ENCODE data around the gene AP4M1.
A peak's percentile ranks its signal among the peaks of the same experiment; 100 is the strongest.
"Not testable (repeated sequence)": the region's sequence is repeated elsewhere in the genome, so short reads cannot be mapped to it uniquely, and the experiment has no call there.

Gene AP4M1

DNA sequence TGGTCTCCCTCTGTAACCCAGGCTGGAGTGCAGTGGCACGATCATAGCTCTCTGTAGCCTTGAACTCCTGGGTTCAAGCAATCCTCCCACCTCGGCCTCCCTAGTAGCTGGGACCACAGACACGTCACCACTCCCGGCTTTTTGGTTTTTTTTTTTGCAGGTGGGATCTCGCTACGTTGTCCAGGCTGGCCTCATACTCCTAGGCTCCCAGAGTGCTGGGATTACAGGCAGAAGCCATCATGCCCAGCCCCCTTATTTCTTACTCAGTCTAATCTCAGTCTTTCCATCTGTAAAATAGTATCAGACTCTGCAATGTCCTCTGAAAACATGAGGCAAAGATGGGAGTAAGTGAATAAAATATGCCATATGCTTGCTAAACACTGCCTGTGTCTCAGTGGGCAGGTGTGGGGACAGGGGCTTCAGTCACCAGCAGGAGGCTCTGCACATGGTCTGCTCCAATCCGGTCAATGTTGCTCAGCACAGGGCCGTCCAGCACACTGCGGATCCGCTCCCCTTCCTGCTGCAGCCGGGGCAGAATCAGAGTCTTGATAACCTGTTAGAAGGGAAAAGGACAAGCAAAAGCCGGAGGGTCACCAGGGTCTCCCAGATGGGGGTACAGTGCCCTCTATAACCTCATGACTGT, 8.2 kb downstream of the AP4M1 start:
- no peak for DNase-seq

DNA sequence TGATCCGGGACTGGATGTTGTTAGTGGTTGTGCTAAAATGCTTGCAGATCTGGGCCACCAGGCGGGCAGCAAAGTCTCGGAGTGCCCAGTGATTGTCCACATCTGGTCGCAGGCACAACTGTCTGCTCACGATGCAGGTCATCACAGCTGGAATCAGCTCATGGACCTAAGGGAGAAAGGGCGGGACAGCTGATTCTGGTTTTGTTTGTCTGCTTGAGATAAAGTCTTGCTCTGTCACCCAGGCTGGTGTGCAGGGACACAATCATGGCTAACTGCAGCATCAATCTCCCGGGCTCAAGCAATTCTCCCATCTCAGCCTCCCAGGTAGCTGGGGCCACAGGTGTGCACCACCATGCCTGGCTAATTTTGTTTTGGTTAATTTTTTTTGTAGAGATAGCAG, 9.7 kb downstream of the AP4M1 start:
- DNase-seq = no peak

DNA sequence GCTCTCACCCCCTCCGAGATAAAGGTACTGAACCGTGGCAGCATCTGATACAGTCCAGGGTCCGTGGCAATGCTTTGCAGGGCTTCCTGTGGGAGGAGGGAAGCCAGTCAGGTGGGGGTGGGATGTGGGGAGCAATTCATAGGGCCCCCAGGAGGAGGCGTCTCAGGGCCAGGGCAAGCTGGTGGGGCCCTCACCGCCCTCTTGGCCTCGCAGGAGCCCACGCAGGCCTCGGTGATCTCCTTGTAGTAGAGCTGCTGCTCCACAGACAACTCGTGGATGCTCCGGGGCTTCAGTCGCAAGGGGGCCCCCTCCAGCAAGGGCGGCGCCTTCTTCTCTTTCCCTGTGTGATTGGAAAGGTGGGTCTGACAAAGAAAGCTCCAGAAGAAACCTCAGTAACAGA, 10.5 kb downstream of the AP4M1 start:
- no peak for DNase-seq

DNA sequence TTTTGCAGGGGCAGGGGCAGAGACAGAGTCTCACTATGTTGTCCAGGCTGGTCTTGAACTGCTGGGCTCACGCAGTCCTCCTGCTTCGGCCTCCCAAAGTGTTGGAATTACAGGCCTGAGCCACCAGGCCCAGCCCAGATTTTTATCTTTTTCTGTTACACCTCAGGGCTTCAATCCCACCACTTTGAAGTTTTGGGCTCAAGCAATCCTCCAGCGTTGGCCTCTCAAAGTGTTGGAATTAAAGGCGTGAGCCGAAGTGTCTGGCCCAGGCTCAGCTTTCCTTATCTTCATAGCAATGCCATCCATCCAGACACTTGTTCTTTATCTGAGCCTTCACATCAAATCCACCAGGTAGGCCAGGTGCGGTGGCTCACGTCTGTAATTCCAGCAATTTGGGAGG, 13.6 kb downstream of the AP4M1 start:
- no peak for DNase-seq

DNA sequence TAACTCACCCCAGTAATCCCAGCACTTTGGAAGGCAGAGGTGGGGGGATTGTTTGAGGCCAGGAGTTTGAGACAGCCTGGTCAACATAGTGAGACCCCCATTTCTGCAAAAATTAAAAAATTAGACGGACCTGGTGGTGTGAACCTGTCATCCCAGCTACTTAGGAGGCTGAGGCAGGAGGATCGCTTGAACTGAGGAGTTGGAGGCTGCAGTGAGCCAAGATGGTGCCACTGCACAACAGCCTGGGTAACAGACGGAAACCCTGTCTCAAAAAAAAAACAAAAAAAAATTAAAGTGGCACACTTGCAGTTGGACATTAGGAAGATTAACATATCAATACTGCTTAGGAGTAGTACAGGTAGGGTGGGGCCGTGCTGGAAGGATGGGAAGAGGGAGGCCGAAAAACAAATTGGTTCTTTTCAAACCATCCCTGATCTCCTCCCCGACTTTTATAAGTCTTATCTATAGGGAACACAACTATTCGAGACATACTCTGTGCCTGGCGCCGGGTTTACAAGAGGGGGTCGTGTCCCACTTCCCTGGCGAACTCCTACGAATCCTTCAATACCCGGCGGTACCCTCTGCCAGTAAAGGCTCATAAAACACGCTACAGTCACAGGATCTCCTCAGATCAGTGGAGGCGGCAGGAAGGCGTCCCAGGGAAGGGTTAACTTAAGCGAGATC, 17.1 kb downstream of the AP4M1 start:
- no peak for DNase-seq

DNA sequence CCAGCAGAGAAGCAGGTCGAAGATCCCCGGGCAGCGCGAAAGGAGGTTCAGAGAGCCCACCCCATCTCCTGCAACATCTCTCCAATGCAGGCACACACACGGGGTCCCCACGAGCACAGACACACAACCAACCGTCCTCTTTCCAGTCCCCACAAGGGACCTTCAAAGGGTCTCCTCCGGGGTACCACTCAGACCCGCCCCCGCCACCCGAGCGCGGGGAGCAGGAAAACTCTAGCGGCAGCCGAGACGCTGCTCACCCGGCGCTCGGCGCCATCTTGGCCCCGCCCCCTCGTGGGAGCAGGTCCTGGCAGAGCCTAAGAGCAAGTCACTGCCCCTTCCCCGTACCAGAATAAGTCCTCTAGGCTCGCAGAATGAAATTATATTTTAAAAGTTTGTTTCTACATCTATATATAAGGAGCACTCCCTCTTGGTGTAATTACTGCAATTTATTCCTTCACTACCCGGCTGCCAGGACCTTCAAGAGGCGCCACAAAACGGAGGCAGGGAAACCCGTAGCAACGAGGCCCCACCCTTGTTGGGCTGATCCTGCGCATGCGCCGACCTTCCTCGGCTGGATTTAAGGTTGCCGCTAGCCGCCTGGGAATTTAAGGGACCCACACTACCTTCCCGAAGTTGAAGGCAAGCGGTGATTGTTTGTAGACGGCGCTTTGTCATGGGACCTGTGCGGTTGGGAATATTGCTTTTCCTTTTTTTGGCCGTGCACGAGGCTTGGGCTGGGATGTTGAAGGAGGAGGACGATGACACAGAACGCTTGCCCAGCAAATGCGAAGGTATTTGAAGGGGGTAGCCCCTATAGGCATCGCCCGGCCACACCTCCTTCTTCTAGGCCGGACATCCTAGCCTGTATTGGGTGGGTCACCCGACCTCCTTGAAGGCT, 17.9 kb downstream of the AP4M1 start, which contains the start of the genes CNPY4 and TAF6:
Gene CNPY4 (plus strand): TSS at position 563 of the 898 bp plus-strand sequence. CDS start 111 bp downstream, at position 674.
Gene TAF6 (minus strand): TSS at position 287 of the 898 bp plus-strand sequence. CDS start 5,149 bp downstream, outside the sequence.
- DNase-seq = peak; percentile 94

DNA sequence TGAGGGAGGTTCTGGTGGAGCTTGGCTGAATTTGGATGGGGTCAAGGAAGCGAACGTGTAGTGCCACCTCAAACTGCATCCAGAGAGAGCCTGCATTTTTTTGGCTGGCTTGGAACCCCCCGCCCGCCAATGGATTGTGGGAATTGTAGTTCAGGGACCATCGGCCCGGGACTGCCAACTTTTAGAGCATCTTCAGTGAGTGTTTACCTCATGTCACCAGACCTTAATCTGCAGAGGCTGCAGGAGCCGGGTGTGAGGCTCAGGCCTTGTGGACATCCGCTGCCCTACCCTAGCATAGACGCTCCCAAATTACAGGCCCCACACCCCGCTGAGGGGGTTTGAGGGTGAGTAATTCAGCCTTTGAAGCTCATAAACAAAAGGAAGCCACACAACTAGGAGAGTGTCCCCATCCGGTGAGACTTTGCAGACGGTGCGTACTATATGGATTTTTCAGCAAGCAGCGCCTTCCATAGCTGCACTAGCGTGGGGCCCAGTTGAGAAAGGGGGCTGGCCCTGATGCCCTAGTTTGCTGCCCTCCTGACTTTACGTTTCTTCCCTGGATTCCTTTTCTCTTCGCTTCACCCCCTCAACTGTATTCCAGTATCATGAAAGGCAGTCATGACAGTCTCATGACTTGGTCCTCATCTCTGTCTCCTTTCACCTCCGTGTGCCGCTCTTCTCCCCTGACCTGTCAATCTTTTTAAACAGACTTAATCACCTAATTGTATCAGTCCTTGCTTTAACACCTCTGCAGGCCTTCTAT, 18.7 kb downstream of the AP4M1 start:
- DNase-seq = peak; percentile 76

DNA sequence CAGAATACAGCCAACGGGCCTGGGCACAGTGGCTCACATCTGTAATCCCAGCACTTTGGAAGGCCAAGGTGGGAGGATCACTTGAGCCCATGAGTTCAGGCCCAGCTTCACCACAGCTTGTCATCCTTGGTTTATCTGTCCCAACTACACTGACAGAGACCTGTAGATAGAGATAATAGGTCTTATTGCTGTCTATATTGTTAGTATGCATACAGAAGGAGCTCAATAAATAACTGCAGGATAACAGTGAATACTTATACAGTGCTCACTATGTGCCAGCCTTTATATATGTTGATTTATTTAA, 19.2 kb downstream of the AP4M1 start:
- no peak for DNase-seq

DNA sequence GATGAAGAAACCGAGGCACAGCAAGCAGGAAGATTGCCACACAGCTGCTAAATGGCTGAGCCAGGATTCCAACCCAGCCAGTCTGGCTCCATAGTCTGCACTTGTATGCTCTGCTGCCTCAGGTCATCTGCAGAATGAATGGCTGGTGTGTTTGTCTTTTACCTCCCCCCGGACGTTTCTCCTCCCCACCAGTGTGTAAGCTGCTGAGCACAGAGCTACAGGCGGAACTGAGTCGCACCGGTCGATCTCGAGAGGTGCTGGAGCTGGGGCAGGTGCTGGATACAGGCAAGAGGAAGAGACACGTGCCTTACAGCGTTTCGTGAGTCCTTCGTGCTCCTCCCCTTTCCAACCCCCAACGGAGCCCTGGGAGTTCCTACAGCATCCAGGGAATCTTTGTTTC, 20.6 kb downstream of the AP4M1 start:
- DNase-seq = no peak

DNA sequence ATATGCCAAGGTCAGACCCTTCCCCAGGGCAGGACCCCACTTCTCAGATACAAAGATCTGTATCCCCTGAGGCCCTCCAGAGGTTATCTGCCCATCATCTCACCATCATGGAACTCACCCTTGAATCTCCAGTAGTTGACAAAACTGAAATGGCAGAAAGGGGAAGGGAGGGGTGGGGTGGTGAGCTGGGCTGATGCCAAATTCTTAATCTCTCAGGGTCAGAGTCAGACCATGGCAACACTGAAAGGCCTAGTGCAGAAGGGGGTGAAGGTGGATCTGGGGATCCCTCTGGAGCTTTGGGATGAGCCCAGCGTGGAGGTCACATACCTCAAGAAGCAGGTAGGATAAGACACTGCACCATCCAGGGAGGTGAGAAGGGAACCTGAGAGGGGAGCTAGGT, 21.1 kb downstream of the AP4M1 start:
- no peak for DNase-seq

DNA sequence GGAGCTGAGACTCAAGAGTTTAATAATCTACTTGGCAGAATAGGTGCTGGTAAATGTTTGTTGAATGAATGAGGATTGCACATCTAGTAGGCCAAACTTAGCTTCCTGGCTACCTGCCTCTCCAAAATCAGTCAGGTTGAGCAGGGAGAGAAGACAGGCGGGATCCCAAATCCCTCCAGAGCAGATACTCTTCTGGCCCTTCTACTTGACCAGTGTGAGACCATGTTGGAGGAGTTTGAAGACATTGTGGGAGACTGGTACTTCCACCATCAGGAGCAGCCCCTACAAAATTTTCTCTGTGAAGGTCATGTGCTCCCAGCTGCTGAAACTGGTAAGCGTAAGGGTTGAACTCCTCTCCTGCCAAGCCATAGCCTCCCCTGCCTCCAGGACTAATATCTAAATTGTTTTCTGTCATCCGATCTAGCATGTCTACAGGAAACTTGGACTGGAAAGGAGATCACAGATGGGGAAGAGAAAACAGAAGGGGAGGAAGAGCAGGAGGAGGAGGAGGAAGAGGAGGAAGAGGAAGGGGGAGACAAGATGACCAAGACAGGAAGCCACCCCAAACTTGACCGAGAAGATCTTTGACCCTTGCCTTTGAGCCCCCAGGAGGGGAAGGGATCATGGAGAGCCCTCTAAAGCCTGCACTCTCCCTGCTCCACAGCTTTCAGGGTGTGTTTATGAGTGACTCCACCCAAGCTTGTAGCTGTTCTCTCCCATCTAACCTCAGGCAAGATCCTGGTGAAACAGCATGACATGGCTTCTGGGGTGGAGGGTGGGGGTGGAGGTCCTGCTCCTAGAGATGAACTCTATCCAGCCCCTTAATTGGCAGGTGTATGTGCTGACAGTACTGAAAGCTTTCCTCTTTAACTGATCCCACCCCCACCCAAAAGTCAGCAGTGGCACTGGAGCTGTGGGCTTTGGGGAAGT, 23.1 kb downstream of the AP4M1 start:
- no peak for DNase-seq

DNA sequence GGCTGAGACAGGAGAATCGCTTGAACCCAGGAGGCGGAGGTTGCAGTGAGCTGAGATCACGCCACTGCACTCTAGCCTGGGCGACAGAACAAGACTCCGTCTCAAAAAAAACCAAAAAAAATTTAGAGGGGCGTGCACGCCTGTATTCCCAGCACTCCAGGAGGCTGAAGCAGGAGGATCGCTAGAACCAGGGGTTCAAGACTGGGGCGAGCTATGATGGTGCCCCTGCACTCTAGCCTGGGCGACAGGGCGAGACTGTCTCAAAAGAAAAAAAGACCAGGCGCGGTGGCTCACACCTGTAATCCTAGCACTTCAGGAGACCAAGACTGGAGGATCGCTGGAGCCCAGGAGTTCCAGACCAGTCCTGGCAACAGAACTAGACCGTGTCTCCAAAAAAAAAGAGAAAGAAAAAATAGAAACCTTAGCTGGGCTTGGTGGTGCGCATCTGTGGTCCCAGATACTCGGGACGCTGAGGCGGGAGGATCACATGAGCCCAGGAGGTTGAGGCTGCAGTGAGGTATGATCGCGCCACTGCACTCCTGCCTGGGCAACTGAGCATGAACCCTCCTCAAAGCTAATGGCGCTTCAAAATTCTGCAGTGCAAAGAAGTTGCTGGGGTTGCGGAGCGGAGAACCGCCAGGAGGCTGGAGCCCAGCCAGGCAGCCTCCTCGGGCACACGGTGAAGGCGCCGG, 24.9 kb downstream of the AP4M1 start:
- DNase-seq = no peak

DNA sequence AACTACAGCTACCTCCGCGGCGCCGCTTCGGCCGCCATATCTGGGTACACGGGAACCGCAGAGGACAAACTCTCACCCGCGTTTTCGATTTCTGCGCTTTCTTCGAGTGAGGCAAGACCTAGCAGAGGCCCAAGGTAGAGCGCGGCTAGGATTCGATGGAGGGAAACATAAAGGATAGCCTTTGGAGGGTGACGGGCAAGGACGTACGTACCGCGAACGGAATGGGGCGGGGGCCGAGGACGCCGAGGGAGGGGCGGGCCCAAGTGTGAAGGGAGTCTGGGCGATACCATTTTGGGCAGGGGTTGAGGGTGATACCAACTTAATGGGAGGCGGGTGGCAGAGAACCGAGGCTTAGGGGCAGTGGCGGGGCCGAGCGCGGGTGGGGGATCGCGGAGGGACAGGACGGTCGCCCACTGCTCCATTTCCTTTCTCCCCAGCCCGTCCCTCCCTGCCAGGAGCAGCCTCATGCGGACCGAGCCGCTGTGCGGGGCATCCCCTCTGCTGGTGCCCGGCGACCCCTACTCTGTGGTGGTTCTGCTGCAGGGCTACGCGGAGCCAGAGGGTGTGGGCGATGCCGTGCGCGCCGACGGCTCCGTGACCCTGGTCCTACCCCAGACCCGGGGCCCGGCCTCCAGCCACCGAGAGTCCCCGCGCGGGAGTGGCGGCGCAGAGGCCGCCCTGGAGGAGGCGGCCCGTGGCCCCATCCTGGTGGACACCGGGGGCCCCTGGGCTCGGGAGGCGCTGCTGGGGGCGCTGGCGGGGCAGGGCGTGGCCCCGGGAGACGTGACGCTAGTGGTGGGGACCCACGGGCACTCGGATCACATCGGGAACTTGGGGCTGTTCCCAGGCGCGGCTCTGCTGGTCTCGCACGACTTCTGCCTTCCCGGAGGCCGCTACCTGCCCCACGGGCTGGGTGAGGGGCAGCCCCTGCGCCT, 25.8 kb downstream of the AP4M1 start, which contains the start of gene MBLAC1:
Gene MBLAC1 (plus strand): TSS at position 37 of the 935 bp plus-strand sequence. CDS start 429 bp downstream, at position 466.
- peak; percentile 90 for DNase-seq

DNA sequence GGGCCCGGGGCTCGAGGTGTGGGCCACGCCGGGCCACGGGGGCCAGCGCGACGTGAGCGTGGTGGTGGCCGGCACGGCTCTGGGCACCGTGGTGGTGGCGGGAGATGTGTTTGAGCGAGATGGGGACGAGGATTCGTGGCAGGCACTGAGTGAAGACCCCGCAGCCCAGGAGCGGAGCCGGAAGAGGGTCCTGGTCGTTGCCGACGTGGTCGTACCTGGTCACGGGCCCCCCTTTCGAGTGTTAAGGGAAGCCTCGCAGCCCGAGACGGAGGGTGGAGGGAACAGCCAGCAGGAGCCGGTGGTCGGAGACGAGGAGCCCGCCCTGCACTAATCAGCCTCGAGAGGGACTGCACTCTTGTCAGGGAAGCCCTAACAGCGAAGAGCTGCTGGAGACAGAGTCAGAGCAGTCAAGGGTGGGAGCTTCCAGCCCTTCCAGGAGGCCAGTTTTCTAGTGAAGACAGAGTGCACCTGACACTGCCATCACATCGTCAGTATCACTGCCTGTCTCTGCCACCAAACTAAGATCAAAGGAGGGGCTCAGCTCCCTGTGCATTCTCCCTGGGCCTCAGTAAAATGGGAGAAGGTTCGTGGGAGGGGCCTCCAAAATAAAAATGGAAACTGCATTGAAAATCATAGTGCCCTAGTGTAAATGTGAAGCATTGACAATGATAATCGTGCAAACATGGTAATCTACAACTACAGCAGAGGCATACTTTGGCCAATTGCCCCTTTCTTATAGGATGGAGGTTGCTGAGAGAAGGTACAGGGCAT, 26.6 kb downstream of the AP4M1 start:
- no peak for DNase-seq

DNA sequence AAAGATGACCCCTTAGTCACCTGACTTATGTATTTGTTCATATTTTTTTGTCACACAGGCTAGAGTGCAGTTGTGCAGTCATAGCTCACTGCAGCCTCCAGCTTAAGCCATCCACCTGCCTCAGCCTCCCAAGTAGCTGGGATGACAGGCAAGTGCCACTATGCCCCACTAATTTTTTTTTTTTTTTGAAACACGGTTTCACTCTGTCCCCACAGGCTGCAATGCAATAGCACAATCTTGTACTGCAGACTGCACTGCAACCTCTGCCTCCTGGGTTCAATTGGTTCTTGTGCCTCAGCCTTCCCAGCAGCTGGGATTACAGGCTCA, 27.2 kb downstream of the AP4M1 start:
- no peak for DNase-seq

DNA sequence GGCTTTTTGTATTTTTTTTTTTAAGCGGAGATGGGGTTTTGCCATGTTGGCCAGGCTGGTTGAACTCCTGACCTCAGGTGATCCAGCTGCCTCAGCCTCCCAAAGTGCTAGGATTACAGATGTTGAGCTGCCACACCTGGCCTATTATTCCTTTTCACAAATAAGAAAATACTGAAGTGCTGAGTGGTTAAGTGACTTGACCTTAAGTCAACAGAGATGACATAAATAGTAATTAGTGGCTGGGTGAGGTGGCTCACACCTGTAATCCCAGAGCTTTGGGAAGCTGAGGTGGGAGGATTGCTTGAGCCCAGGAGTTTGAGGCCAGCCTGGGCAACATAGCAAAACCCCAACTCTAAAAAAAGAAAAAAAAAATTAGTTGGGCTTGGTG, 28.8 kb downstream of the AP4M1 start:
- DNase-seq = not testable (repeated sequence)

DNA sequence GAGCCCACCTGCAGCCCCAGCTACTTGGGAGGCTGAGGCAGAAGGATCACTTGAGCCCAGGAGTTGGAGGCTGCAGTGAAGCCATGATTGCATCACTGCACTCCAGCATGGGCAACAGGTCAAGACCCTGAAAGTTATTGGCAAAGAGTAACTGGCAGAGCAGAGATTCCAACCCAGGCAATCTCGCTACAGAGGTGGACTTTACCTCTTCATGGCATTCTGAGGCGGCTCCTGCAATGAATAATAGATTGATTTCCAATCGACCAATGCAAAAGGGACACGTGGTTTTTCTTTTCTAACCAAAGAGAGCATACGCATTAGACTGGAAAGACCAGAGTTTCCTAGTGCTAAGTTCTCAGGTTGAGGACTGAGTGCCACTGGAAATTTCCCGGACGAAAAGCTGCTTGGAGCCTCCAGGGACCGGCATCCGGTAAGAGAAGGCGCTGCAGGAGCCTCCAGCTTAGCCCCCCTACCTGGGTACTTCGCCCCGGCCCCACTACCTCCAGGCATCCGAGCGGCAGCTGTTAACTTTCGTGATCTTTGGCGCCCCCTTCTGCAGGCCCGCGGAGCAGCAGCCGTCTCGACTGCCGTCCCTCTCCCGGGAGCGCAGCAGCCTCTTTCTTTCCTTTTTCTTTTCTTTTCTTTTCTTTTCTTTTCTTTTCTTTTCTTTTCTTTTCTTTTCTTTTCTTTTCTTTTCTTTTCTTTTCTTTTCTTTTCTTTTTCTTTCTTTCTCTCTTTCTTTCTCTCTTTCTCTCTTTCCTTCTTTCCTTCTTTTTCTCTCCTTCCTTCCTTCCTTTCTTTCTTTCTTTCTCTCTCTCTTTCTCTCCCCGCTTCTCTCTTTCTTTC, 29.4 kb downstream of the AP4M1 start:
- peak; percentile 74 for DNase-seq

DNA sequence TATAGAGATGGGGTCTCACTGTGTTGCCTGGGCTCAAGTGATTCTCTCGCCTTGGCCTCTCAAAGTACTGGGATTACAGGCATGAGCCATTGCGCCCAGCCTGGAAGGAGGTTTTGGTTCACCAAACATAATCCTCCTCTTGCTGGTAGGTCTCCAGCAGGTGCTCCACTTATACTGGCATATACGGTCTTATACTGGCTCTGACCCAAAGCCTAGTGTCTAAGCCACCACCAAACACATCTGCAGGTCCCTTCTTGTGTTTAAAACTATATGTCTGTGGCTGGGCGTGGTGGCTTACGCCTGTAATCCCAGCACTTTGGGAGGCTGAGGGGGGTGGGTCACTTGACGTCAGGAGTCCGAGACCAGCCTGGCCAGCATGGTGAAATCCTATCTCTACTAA, 30.7 kb downstream of the AP4M1 start:
- no peak for DNase-seq

Data from central memory CD4-positive, alpha-beta T cell (primary cell).